Peyer's patch (tissue), 4 donors: ENCODE data around the gene CPT1B. TPM values are rescaled to one million over a fixed set of nuclear protein-coding genes. Genes with fewer than 3 reads are reported as not detected.
"Not testable (repeated sequence)": the region's sequence is repeated elsewhere in the genome, so short reads cannot be mapped to it uniquely, and the experiment has no call there.

ENCODE experiments used
- DNase-seq, 3 donors: peaks; one replicate each; pipeline ENCODE4 v3.0.0-alpha.2; 2017 to 2019
- H3K27ac ChIP-seq, 4 donors: fragments of 200-600 bp; sonication (generic); one replicate each; pipeline ENCODE4 v1.5.1; 2016 to 2019
- H3K27me3 ChIP-seq, 2 donors: fragments of 200-600 bp; sonication (generic); one replicate each; pipeline ENCODE4 v1.5.1; 2019
- H3K36me3 ChIP-seq, 3 donors: fragments of 200-600 bp; sonication (generic); one replicate each; pipeline ENCODE4 v1.5.1; 2016 to 2019
- H3K4me1 ChIP-seq, 4 donors: fragments of 200-600 bp; sonication (generic); one replicate each; pipeline ENCODE4 v1.5.1; 2016 to 2019
- H3K4me3 ChIP-seq, 4 donors: fragments of 200-600 bp; sonication (generic); 1 replicate in 3 of 4; 2 replicates in 1 of 4; pipeline ENCODE4 v1.5.1; 2016 to 2019; ENCODE audit warnings: mild to moderate bottlenecking in 1 of 4
- H3K9me3 ChIP-seq, 4 donors: fragments of 200-600 bp; sonication (generic); one replicate each; pipeline ENCODE4 v1.5.1; 2016 to 2019; ENCODE audit warnings: mild to moderate bottlenecking in 1 of 4
- POLR2A ChIP-seq, 2 donors: fragments of 450-650 bp; IDR thresholded peaks; one replicate each; pipeline ENCODE4 v1.5.1; 2017; ENCODE audit warnings: antibody characterized with exemption in 2 of 2, mild to moderate bottlenecking in 2 of 2, moderate library complexity in 2 of 2
- total RNA-seq, 4 donors: library from RNA; depleted of rRNA; stranded (reverse); fragments of >200 nt; gene quantifications; one replicate each; pipeline ENCODE4 v1.1.0, GENCODE V29; 2016
- TF ChIP-seq, protein P1 (sequence below), 6 experiments: fragments of 450-650 bp in 4 of 6; fragments of 200-600 bp in 2 of 6; sonication (generic) in 1 of 6; IDR thresholded peaks; one replicate each; pipeline ENCODE4 v1.5.1; 2017 to 2019; ENCODE audit warnings: antibody characterized with exemption in 6 of 6, mild to moderate bottlenecking in 3 of 6, moderate library complexity in 1 of 6

The CPT1B gene
- total RNA-seq, 4 donors from 2014 or later, result 51.2 to 133 (median 56.5) TPM

DNA sequence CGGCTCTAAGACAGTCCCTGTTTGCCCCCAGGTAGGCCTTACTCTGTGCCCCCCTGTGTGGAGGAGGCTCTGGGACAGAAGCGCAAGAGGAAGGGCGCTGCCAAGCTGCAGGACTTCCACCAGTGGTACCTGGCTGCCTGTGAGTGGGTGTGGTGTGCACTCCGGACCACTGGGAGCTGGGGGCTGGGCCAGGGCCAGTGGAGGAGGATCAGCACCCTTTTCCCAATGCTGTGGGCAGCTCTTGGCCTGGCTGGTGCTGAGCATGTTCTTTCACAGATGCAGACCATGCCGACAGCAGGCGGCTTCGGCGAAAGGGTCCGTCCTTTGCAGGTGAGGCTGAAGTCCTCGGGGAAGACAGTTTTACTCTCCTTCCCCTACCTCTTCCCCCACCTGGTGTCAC lies 56.5 kb downstream of the CPT1B start:
- TF ChIP-seq, protein P1, sequence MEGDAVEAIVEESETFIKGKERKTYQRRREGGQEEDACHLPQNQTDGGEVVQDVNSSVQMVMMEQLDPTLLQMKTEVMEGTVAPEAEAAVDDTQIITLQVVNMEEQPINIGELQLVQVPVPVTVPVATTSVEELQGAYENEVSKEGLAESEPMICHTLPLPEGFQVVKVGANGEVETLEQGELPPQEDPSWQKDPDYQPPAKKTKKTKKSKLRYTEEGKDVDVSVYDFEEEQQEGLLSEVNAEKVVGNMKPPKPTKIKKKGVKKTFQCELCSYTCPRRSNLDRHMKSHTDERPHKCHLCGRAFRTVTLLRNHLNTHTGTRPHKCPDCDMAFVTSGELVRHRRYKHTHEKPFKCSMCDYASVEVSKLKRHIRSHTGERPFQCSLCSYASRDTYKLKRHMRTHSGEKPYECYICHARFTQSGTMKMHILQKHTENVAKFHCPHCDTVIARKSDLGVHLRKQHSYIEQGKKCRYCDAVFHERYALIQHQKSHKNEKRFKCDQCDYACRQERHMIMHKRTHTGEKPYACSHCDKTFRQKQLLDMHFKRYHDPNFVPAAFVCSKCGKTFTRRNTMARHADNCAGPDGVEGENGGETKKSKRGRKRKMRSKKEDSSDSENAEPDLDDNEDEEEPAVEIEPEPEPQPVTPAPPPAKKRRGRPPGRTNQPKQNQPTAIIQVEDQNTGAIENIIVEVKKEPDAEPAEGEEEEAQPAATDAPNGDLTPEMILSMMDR (IDR thresholded peaks at IDR 0.05), result no peak
- no peak for TF ChIP-seq POLR2A (IDR thresholded peaks at IDR 0.05)
- no peak overlapping the region for H3K27ac ChIP-seq
- no peak for DNase-seq
- H3K4me1 ChIP-seq, result peaks cover 4 to 31% (median 13%) of the 10 kb centered on the region in 4 donors
- H3K36me3 ChIP-seq, result peaks cover 0 to 72% (median 0%) of the 10 kb centered on the region in 3 donors
- H3K27me3 ChIP-seq, result no peaks in the 10 kb centered on the region
- H3K4me3 ChIP-seq, result no peak overlapping the region
- H3K9me3 ChIP-seq, result no peaks in the 10 kb centered on the region

DNA sequence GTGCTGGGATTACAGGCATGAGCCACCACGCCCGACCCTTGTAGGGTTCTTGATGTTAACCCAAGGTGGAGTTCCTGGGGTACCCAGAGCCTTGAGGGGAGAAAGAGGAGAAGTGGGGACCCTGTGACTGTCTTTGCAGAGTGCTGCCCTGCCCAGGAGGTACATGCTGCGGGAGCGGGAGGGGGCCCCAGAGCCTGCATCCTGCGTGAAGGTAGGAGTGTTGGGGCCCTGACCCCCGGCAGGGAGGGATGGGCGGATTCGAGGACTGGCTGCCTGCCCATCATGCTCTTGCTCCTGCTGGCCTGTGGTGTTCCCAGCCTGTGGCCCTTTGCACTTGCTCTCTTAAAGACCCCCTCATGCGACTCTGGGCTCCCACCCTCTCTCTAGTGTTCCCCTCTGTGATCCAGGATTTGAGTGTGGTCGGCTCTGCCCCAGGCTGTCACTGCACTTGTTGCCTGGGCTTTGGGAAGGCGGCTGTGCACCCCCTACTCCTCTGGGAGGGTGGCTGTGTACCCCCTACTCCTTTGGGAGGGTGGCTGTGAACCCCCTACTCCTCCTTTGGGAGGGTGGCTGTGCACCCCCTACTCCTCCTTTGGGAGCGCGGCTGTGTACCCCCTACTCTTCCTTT lies 57.3 kb downstream of the CPT1B start:
- no peak overlapping the region for H3K4me3 ChIP-seq
- H3K27ac ChIP-seq, result no peak overlapping the region
- no peak for TF ChIP-seq POLR2A (IDR thresholded peaks at IDR 0.05)
- TF ChIP-seq, protein P1 (IDR thresholded peaks at IDR 0.05), result no peak
- peaks cover 0 to 76% (median 0%) of the 10 kb centered on the region in 3 donors for H3K36me3 ChIP-seq
- DNase-seq, result no peak
- H3K9me3 ChIP-seq, result no peaks in the 10 kb centered on the region
- H3K4me1 ChIP-seq, result peaks cover 4 to 25% (median 10%) of the 10 kb centered on the region in 4 donors
- no peaks in the 10 kb centered on the region for H3K27me3 ChIP-seq

DNA sequence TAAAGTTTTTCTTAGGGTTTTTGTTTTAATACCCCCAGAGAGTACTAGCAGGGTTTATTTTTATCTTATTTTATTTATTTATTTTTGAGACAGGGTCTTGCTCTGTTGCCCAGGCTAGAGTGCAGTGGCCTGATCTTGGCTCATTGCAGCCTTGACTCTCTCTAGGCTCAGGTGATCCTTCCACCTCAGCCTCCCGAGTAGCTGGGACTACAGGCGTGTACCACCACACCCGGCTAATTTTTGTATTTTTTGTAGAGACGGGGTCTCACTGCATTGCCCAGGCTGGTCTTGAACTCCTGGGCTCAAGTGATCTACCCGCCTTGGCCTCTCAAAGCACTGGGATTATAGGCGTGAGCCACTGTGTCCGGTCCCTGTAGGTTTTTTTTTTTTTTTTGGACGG lies 58.0 kb downstream of the CPT1B start:
- not testable (repeated sequence) for H3K9me3 ChIP-seq, H3K27me3 ChIP-seq, H3K27ac ChIP-seq, H3K4me3 ChIP-seq, DNase-seq
- H3K36me3 ChIP-seq, result peaks cover 0 to 76% (median 0%) of the 10 kb centered on the region in 3 donors
- peaks cover 4 to 25% (median 10%) of the 10 kb centered on the region in 4 donors for H3K4me1 ChIP-seq

DNA sequence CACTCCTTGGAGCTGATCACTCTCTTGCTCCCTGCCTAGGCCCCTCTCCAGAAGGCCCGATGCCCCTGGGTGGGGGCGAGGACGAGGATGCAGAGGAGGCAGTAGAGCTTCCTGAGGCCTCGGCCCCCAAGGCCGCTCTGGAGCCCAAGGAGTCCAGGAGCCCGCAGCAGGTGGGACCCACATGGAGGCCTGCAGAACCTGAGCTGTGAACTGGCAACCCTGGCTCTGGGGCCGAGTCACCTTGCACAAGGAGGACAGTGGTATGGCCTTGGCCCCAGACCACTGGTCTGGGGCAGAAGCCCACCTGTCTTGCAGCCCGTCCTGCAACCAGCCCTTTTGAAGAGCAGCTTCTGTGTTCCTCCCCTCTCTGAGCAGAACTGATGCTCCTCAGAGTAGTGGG lies 59.1 kb downstream of the CPT1B start:
- H3K36me3 ChIP-seq, result peaks cover 0 to 76% (median 0%) of the 10 kb centered on the region in 3 donors
- no peak for TF ChIP-seq POLR2A (IDR thresholded peaks at IDR 0.05)
- TF ChIP-seq, protein P1 (IDR thresholded peaks at IDR 0.05), result no peak

More for the DNA sequence above, 59.1 kb downstream of the CPT1B start:
- Histone ChIP-seq H3K4me1 (peaks cover under 1 to 15% (median 2%) of the 10 kb centered on the region in 4 donors), H3K27ac (no peak overlapping the region), H3K9me3 (no peaks in the 10 kb centered on the region), H3K4me3 (no peak overlapping the region), H3K27me3 (no peaks in the 10 kb centered on the region)
- no peak for DNase-seq

Other genes with a start within 250 kb of the CPT1B start
- 100 to 1,000 TPM in 2 of 4 donors, 10 to 100 TPM in 2; 82.8 to 201 (median 111) TPM for gene PPP6R2, start 235.1 kb downstream of the CPT1B start, total RNA-seq
- 100 to 1,000 TPM in 3 of 4 donors, 10 to 100 TPM in 1; 72.0 to 133 (median 121) TPM for gene SBF1, start 103.4 kb downstream of the CPT1B start, total RNA-seq
- 1 to 10 TPM in 3 of 4 donors, under 1 TPM in 1; 0.83 to 8.4 (median 5.8) TPM for gene ADM2, start 96.9 kb downstream of the CPT1B start, total RNA-seq
- gene MIOX, start 91.6 kb downstream of the CPT1B start, total RNA-seq, result not detected
- 10 to 100 TPM; 68.5 to 94.9 (median 83.3) TPM for gene LMF2, start 70.7 kb downstream of the CPT1B start, total RNA-seq
- gene NCAPH2, start 70.2 kb downstream of the CPT1B start, total RNA-seq, result 10 to 100 TPM; 34.0 to 85.8 (median 41.2) TPM
- gene SCO2, start 52.8 kb downstream of the CPT1B start, total RNA-seq, result 1 to 10 TPM in 3 of 4 donors, not detected in 1; 1.2 to 6.3 (median 4.5) TPM
- gene TYMP, start 48.4 kb downstream of the CPT1B start, total RNA-seq, result 10 to 100 TPM; 53.5 to 93.9 (median 88.3) TPM
- 1 to 10 TPM in 1 of 4 donors, not detected in 3; 1.1 TPM for gene KLHDC7B, start 32.5 kb downstream of the CPT1B start, total RNA-seq
- gene SYCE3, start 15.5 kb downstream of the CPT1B start, total RNA-seq, result not detected
- gene CHKB, start 4.4 kb upstream of the CPT1B start, total RNA-seq, result 100 to 1,000 TPM; 111 to 278 (median 156) TPM
- 1 to 10 TPM in 1 of 4 donors, under 1 TPM in 2, not detected in 1; 0.66 to 1.2 (median 0.83) TPM for gene MAPK8IP2, start 22.4 kb upstream of the CPT1B start, total RNA-seq
- 100 to 1,000 TPM in 3 of 4 donors, 10 to 100 TPM in 1; 84.2 to 130 (median 124) TPM for gene ARSA, start 49.7 kb upstream of the CPT1B start, total RNA-seq
- 10 to 100 TPM in 2 of 4 donors, 1 to 10 TPM in 2; 2.8 to 36.3 (median 10.8) TPM for gene SHANK3, start 94.4 kb upstream of the CPT1B start, total RNA-seq
- gene ACR, start 159.8 kb upstream of the CPT1B start, total RNA-seq, result not detected
- 10 to 100 TPM; 10.2 to 41.3 (median 27.7) TPM for gene RABL2B, start 205.2 kb upstream of the CPT1B start, total RNA-seq